Measurements from ENCODE around the gene CIDEB. TPM values are rescaled to one million over a fixed set of nuclear protein-coding genes. Genes with fewer than 3 reads are reported as not detected.

CIDEB gene
- total RNA-seq, 4 donors from 2014 or later, result 9.4 to 34.5 (median 14.2) TPM

DNA sequence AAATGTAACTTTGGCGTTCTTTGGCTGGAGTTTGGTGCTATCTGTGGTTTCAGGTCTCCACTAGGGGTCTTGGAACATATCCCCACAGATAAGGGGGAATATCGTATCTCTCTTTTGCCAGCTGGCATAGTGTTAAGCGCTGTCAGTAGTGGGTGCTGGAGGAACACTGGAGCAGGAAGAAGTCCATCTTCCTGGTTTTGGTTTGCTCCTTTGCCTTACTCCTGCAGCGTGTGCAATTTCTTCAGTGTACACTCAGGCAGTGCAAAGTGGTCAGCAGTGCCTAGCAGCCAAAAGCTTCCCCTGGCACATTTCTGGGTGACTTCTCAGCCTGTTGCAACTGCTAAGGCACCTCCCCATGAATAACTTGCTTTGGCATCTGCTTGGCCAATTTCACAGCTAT lies 43.7 kb upstream of the CIDEB start:
- Histone ChIP-seq H3K27me3 (peaks cover 0 to 14% of the 10 kb centered on the region in 2 donors), H3K9me3 (no peaks in the 10 kb centered on the region), H3K4me1 (no peaks in the 10 kb centered on the region), H3K4me3 (no peak overlapping the region), H3K27ac (no peak overlapping the region), H3K36me3 (no peaks in the 10 kb centered on the region)
- 11 to 27% methylated on average over 4 of the region's 4 CpGs for WGBS, 2 donors
- TF ChIP-seq EP300 (IDR thresholded peaks at IDR 0.05) (no peak), POLR2A (IDR thresholded peaks at IDR 0.05) (no peak)
- TF ChIP-seq, protein P1, sequence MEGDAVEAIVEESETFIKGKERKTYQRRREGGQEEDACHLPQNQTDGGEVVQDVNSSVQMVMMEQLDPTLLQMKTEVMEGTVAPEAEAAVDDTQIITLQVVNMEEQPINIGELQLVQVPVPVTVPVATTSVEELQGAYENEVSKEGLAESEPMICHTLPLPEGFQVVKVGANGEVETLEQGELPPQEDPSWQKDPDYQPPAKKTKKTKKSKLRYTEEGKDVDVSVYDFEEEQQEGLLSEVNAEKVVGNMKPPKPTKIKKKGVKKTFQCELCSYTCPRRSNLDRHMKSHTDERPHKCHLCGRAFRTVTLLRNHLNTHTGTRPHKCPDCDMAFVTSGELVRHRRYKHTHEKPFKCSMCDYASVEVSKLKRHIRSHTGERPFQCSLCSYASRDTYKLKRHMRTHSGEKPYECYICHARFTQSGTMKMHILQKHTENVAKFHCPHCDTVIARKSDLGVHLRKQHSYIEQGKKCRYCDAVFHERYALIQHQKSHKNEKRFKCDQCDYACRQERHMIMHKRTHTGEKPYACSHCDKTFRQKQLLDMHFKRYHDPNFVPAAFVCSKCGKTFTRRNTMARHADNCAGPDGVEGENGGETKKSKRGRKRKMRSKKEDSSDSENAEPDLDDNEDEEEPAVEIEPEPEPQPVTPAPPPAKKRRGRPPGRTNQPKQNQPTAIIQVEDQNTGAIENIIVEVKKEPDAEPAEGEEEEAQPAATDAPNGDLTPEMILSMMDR (IDR thresholded peaks at IDR 0.05), result no peak
- DNase-seq (ENCODE audit: low spot score in 2 of 2), result no peak

DNA sequence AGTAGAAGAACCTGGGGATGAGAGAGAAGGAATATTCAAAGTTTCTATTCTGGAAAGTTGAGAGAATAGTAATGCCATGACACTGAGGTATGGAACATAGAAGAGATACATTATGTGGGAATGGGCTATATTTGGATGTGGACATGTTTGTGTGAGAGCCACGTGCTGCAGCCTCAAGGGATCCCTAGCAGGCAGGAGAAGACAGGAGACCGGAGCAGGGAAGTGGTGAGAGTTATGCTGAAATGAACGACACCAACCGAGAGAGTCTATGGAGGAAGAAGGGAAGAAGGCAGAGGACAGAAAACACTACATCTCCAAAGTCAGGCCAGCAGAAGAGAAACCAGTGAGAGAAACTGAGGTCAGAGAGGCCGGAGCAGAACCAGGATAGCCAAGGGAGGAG lies 42.0 kb upstream of the CIDEB start:
- Histone ChIP-seq H3K4me1 (no peaks in the 10 kb centered on the region), H3K36me3 (no peaks in the 10 kb centered on the region), H3K27me3 (peaks cover 0 to 20% of the 10 kb centered on the region in 2 donors), H3K27ac (no peak overlapping the region), H3K4me3 (no peak overlapping the region), H3K9me3 (no peaks in the 10 kb centered on the region)
- TF ChIP-seq EP300 (IDR thresholded peaks at IDR 0.05) (no peak), POLR2A (IDR thresholded peaks at IDR 0.05) (no peak)
- TF ChIP-seq, protein P1 (IDR thresholded peaks at IDR 0.05), result no peak
- no peak for DNase-seq (ENCODE audit: low spot score in 2 of 2)
- WGBS, 2 donors, result 65 to 66% methylated on average over 5 of the region's 5 CpGs

DNA sequence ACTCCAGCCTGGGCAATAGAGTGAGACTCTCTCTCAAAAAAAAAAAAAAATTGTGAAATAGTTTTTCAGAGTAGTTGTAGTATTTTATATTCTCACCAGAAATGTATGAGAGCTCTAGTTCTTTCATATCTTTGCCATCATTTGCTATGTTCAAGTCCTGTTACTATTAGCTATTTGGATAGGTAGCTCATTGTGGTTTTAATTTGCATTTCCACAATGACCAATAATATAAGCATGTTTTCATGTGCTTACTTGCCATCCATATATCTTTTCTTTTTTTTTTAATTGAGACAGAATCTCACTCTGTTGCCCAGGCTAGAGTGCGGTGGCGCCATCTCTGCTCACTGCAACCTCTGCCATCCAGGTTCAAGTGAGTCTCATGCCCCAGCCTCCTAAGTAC lies 40.4 kb upstream of the CIDEB start:
- Histone ChIP-seq H3K4me3 (no peak overlapping the region), H3K36me3 (no peaks in the 10 kb centered on the region), H3K27me3 (peaks cover 0 to 29% of the 10 kb centered on the region in 2 donors), H3K4me1 (no peaks in the 10 kb centered on the region), H3K9me3 (no peaks in the 10 kb centered on the region), H3K27ac (no peak overlapping the region)
- WGBS, 2 donors, result 82 to 95% methylated on average over 2 of the region's 2 CpGs
- TF ChIP-seq POLR2A (IDR thresholded peaks at IDR 0.05) (no peak), EP300 (IDR thresholded peaks at IDR 0.05) (no peak)
- TF ChIP-seq, protein P1 (IDR thresholded peaks at IDR 0.05), result no peak
- DNase-seq (ENCODE audit: low spot score in 2 of 2), result no peak

DNA sequence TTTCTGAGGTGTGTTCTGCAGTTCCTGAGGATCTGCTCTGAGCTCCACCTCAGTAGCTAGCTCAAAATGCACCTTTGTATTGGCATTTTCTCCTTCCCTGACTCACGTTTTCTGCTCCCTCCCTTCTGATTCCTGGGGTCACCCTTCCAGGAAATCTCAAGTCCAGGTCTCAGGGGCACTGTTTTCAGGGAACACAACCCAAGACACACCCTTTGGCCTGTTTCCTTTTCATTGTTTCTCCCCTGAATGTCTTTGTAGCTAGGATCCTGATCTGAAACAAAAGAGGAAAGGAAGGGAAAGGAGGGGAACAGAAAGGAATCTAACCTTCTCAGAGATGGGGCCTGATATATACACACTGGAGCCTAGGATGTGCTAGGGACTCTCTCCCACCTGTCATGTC lies 39.4 kb upstream of the CIDEB start:
- Histone ChIP-seq H3K4me3 (no peak overlapping the region), H3K27ac (no peak overlapping the region), H3K4me1 (no peaks in the 10 kb centered on the region), H3K36me3 (no peaks in the 10 kb centered on the region), H3K27me3 (peaks cover 0 to 21% of the 10 kb centered on the region in 2 donors), H3K9me3 (no peaks in the 10 kb centered on the region)
- WGBS, 2 donors, result 36 to 44% methylated on average over 1 of the region's 1 CpG
- DNase-seq (ENCODE audit: low spot score in 2 of 2), result no peak
- TF ChIP-seq POLR2A (IDR thresholded peaks at IDR 0.05) (no peak), EP300 (IDR thresholded peaks at IDR 0.05) (no peak)
- TF ChIP-seq, protein P1 (IDR thresholded peaks at IDR 0.05), result no peak

DNA sequence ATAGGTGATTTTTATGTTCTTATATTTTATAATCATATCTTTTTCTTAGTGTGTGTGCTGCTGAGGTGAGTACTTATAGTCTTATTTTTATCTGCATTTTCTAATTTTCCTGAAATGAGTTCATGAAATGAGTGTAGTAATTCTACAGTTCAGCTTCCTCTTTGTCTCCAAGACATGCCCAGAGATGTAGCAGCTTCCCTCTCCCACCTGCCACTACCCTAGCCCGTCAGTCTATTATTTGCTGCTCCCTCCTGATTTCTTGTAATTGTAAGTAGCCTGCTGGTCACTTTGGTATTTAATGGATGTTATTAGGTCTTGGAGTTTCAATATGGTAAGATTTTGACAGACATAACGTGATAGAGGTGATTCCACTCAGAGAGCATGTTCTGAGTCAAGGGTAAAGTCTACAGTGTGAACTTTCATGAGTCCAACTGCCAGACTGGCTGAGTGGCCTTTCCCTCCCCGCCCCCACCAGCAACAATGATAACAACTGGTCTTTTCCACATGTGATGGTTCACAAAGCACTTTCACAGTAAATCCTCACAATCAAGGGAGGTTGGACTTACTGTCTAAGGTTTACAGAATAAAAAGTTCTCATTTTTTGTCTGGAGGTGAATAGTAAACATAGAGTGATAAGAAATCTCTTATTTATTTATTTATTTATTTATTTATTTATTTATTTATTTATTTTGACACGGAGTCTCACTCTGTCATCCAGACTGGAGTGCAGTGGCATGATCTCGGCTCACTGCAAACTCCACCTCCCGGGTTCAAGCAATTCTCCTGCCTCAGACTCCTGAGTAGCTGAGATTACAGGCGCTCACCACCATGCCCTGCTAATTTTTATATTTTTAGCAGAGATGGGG lies 36.3 kb upstream of the CIDEB start:
- WGBS, 2 donors, result 76 to 77% methylated on average over 7 of the region's 7 CpGs
- DNase-seq (ENCODE audit: low spot score in 2 of 2), result no peak
- no peak overlapping the region for H3K27ac ChIP-seq
- TF ChIP-seq EP300 (IDR thresholded peaks at IDR 0.05), result no peak
- no peak for TF ChIP-seq POLR2A (IDR thresholded peaks at IDR 0.05)
- TF ChIP-seq, protein P1 (IDR thresholded peaks at IDR 0.05), result no peak
- no peaks in the 10 kb centered on the region for H3K36me3 ChIP-seq
- H3K4me1 ChIP-seq, result peaks cover 0 to 8% (median 0%) of the 10 kb centered on the region in 4 donors
- no peaks in the 10 kb centered on the region for H3K9me3 ChIP-seq
- no peak overlapping the region for H3K4me3 ChIP-seq
- H3K27me3 ChIP-seq, result peaks cover 0 to 32% of the 10 kb centered on the region in 2 donors

Measured in tibial nerve (tissue), 4 donors.